ENCODE results near the gene SORCS2. TPM values are rescaled to one million over a fixed set of nuclear protein-coding genes. Genes with fewer than 3 reads are reported as not detected.
A peak's percentile ranks its signal among the peaks of the same experiment; 100 is the strongest.

The SORCS2 gene
- total and polyA plus RNA-seq, 3 donors from 2014 or later: 2.7 to 4.6 (median 2.9) TPM

DNA sequence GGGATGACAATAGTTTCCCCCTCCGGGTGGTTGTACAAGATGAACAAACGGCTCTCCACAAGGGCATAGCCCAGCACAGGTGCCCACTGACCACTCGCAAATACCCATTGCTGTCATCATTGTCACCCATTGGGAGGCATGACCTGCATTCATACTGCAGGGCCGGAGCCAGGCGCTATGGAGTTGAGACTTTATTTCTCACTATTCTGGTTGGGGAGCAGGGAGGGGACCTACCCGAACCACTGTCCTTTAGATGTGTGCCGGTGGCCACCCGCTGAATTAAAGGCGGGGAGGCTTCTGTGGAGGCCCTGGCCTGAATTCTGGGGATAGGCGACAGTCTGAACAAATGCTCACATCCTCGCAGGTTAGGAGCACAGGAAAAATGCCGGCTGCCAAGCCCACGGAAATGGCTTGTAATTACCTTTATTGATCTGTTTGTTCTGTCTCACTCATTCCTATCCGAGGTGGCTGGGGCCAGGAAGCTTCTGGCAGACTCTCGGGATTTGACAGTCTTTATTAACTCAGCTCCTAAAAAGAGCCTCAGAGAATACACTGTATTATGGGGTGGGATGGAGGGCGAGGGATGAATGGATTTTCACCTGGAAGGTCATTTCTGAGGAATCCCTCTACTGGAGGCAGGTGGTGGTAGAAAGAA is 367.5 kb downstream of the SORCS2 start:
- Histone ChIP-seq H3K36me3 (ENCODE audit: low read depth, missing control alignments) (no peaks in the 10 kb centered on the region), H3K4me1 (no peaks in the 10 kb centered on the region), H3K9me3 (no peaks in the 10 kb centered on the region), H3K27ac (no peak overlapping the region), H3K4me3 (no peak overlapping the region), H3K27me3 (no peaks in the 10 kb centered on the region)
- 92 to 94% methylated on average over 13 to 16 of the region's 16 CpGs for whole genome bisulfite sequencing, 2 donors
- DNase-seq: no peak
- TF ChIP-seq, protein P1, sequence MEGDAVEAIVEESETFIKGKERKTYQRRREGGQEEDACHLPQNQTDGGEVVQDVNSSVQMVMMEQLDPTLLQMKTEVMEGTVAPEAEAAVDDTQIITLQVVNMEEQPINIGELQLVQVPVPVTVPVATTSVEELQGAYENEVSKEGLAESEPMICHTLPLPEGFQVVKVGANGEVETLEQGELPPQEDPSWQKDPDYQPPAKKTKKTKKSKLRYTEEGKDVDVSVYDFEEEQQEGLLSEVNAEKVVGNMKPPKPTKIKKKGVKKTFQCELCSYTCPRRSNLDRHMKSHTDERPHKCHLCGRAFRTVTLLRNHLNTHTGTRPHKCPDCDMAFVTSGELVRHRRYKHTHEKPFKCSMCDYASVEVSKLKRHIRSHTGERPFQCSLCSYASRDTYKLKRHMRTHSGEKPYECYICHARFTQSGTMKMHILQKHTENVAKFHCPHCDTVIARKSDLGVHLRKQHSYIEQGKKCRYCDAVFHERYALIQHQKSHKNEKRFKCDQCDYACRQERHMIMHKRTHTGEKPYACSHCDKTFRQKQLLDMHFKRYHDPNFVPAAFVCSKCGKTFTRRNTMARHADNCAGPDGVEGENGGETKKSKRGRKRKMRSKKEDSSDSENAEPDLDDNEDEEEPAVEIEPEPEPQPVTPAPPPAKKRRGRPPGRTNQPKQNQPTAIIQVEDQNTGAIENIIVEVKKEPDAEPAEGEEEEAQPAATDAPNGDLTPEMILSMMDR (IDR thresholded peaks at IDR 0.05): no peak
- TF ChIP-seq POLR2A (IDR thresholded peaks at IDR 0.05): no peak
- intact Hi-C loops (cut with DNase I; ENCODE audit: low total_unique reads): no loop called here

DNA sequence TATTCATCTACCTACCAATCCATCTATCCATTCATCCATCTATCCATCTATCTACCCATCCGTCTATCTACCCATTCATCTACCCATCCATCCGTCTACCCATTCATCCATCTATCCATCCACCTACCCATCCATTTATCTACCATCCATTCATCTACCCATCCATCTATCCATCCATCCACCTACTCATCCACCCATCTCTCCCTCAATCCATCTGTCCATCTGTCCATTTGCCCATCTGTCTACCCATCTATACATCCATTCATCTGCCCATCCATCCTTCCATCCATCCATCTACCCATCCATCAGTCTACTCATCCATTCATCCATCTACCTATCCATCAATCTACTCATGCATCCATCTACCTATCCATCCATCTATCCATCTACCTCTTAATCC is 369.2 kb downstream of the SORCS2 start:
- no peak overlapping the region for H3K4me3 ChIP-seq
- H3K4me1 ChIP-seq: no peaks in the 10 kb centered on the region
- no peaks in the 10 kb centered on the region for H3K27me3 ChIP-seq
- no peak for DNase-seq
- 66 to 84% methylated on average over 2 of the region's 2 CpGs for WGBS, 2 donors
- TF ChIP-seq, protein P1 (IDR thresholded peaks at IDR 0.05): no peak
- TF ChIP-seq POLR2A (IDR thresholded peaks at IDR 0.05): no peak
- no peak overlapping the region for H3K27ac ChIP-seq
- no peaks in the 10 kb centered on the region for H3K36me3 ChIP-seq (ENCODE audit: low read depth, missing control alignments)
- intact Hi-C loops (cut with DNase I; ENCODE audit: low total_unique reads): no loop called here
- H3K9me3 ChIP-seq: no peaks in the 10 kb centered on the region

DNA sequence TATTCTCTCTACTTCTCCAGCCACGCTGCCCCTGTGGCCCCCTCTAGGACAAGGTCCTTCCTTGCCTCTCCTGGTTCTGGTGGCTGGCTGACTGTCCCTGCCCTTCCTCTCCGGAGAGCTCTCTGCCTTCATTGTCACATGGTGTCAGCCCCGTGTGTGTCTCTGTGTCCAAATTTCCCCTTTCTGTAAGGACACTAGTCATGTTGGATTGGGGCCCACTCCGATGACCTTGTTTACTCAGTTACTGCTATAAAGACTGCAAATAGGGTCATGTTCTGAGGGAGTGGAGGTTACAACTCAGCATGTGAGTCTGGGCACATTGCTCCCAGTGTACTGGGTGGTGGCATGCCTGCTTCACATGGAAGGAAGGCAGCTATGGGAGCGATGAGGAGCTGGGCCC is 371.9 kb downstream of the SORCS2 start:
- DNase-seq: peak; percentile 39
- H3K9me3 ChIP-seq: no peaks in the 10 kb centered on the region
- 72 to 79% methylated on average over 5 of the region's 5 CpGs for WGBS, 2 donors
- no peaks in the 10 kb centered on the region for H3K36me3 ChIP-seq (ENCODE audit: low read depth, missing control alignments)
- H3K27ac ChIP-seq: no peak overlapping the region
- H3K27me3 ChIP-seq: no peaks in the 10 kb centered on the region
- no peak overlapping the region for H3K4me3 ChIP-seq
- H3K4me1 ChIP-seq: no peaks in the 10 kb centered on the region
- intact Hi-C loops (cut with DNase I; ENCODE audit: low total_unique reads): no loop called here
- TF ChIP-seq POLR2A (IDR thresholded peaks at IDR 0.05): no peak
- TF ChIP-seq, protein P1 (IDR thresholded peaks at IDR 0.05): no peak

DNA sequence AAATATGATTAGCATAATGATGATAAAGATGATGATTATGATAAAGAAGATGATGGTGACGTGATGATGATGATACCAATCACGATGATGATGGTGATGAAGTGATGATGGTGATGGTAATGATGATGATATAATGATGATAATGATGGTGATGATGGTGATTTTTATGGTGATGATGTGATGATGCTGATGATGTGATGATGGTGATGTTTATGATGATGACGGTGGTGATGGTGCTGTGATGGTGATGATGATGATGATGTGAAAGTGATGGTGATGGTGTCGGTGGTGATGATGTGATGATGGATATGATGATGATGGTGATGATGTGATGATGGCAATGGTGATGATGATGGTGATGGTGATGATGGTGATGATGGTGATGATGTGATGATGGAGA is 373.1 kb downstream of the SORCS2 start:
- no peaks in the 10 kb centered on the region for H3K27me3 ChIP-seq
- no peaks in the 10 kb centered on the region for H3K36me3 ChIP-seq (ENCODE audit: low read depth, missing control alignments)
- H3K9me3 ChIP-seq: no peaks in the 10 kb centered on the region
- WGBS, 2 donors: 89 to 95% methylated on average over 4 of the region's 4 CpGs
- no peaks in the 10 kb centered on the region for H3K4me1 ChIP-seq
- no peak for DNase-seq
- H3K27ac ChIP-seq: no peak overlapping the region
- intact Hi-C loops (cut with DNase I; ENCODE audit: low total_unique reads): no loop called here
- H3K4me3 ChIP-seq: no peak overlapping the region
- no peak for TF ChIP-seq POLR2A (IDR thresholded peaks at IDR 0.05)
- TF ChIP-seq, protein P1 (IDR thresholded peaks at IDR 0.05): no peak
